Activated CD8-positive, alpha-beta T cell treated with anti-CD3 and anti-CD28 coated beads, Interleukin-2, amount 10 ng/mL, durations not matched to agents 7 days and 5 days (primary cell): ENCODE measurements around the gene SMOC2. TPM values are rescaled to one million over a fixed set of nuclear protein-coding genes. Genes with fewer than 3 reads are reported as not detected.

Experiments
- ATAC-seq: fragments of 150-1000 bp; cut with Tn5 transposase; one replicate; pipeline ENCODE4 v1.10.0; 2021; ENCODE audit warnings: moderate library complexity
- CTCF ChIA-PET: fragments of 350-600 bp; sonication (Branson Sonifier 250); formaldehyde crosslinking; loops from one replicate; lab custom pipeline; 2021; ENCODE audit warnings: antibody characterized with exemption; lab: Charles Lee
- POLR2A ChIA-PET: fragments of 350-600 bp; sonication (Branson Sonifier 250); formaldehyde crosslinking; loops from one replicate; lab custom pipeline; 2021; ENCODE audit warnings: antibody characterized with exemption; lab: Charles Lee
- DNase-seq: peaks from one replicate; pipeline ENCODE4 v3.0.0-alpha.2; 2020
- H3K27ac Mint-ChIP-seq: one replicate; pipeline ENCODE4 v1.8.0; 2021; ENCODE audit warnings: mild to moderate bottlenecking, mixed read lengths
- H3K27me3 Mint-ChIP-seq: one replicate; pipeline ENCODE4 v1.8.0; 2021; ENCODE audit warnings: low read depth, mixed read lengths
- H3K36me3 Mint-ChIP-seq: one replicate; pipeline ENCODE4 v1.8.0; 2021; ENCODE audit warnings: low read depth, mixed read lengths
- H3K4me1 Mint-ChIP-seq: one replicate; pipeline ENCODE4 v1.8.0; 2021; ENCODE audit warnings: low read depth, mixed read lengths
- H3K4me3 Mint-ChIP-seq: one replicate; pipeline ENCODE4 v1.8.0; 2021; ENCODE audit warnings: mild to moderate bottlenecking, mixed read lengths
- H3K9me3 Mint-ChIP-seq: one replicate; pipeline ENCODE4 v1.8.0; 2022; ENCODE audit warnings: mixed read lengths; ENCODE audit not compliant: insufficient read depth
- total RNA-seq, 2 experiments: library from RNA; stranded (reverse); gene quantifications; one replicate each; pipeline ENCODE4 v1.2.3, GENCODE V29; 2021

SMOC2 gene
- total RNA-seq, 2 experiments from 2014 or later: not detected

GRCh38 chr6:168516944-168517741 is 76.2 kb downstream of the SMOC2 start:
- ATAC-seq (no peak), DNase-seq (no peak)
- H3K27ac Mint-ChIP-seq: no peak overlapping the region
- H3K36me3 Mint-ChIP-seq: no peaks in the 10 kb centered on the region
- CTCF ChIA-PET: no interaction called here
- no peaks in the 10 kb centered on the region for H3K4me1 Mint-ChIP-seq
- POLR2A ChIA-PET: no interaction called here
- H3K27me3 Mint-ChIP-seq: no peaks in the 10 kb centered on the region
- no peaks in the 10 kb centered on the region for H3K9me3 Mint-ChIP-seq
- H3K4me3 Mint-ChIP-seq: no peak overlapping the region

GRCh38 chr6:168517742-168518347 is 76.9 kb downstream of the SMOC2 start:
- no peak overlapping the region for H3K27ac Mint-ChIP-seq
- H3K4me1 Mint-ChIP-seq: no peaks in the 10 kb centered on the region
- no peaks in the 10 kb centered on the region for H3K27me3 Mint-ChIP-seq
- H3K36me3 Mint-ChIP-seq: no peaks in the 10 kb centered on the region
- ATAC-seq: no peak
- ChIA-PET CTCF (no interaction called here), POLR2A (no interaction called here)
- DNase-seq: no peak
- no peaks in the 10 kb centered on the region for H3K9me3 Mint-ChIP-seq
- no peak overlapping the region for H3K4me3 Mint-ChIP-seq

- ChIA-PET POLR2A (no interaction called here), CTCF (no interaction called here)
- no peaks in the 10 kb centered on the region for H3K4me1 Mint-ChIP-seq
- DNase-seq: no peak
- H3K27ac Mint-ChIP-seq: no peak overlapping the region
- ATAC-seq: no peak
- H3K27me3 Mint-ChIP-seq: no peaks in the 10 kb centered on the region
- no peaks in the 10 kb centered on the region for H3K9me3 Mint-ChIP-seq
- no peak overlapping the region for H3K4me3 Mint-ChIP-seq
- H3K36me3 Mint-ChIP-seq: no peaks in the 10 kb centered on the region
Observed at GRCh38 chr6:168518348-168518745, 77.4 kb downstream of the SMOC2 start.

GRCh38 chr6:168518867-168519266 is 77.9 kb downstream of the SMOC2 start:
- Mint-ChIP-seq H3K9me3 (no peaks in the 10 kb centered on the region), H3K36me3 (no peaks in the 10 kb centered on the region), H3K4me3 (no peak overlapping the region), H3K4me1 (no peaks in the 10 kb centered on the region), H3K27ac (no peak overlapping the region), H3K27me3 (no peaks in the 10 kb centered on the region)
- ATAC-seq: no peak
- DNase-seq: no peak
- CTCF ChIA-PET: no interaction called here
- POLR2A ChIA-PET: no interaction called here

- POLR2A ChIA-PET: no interaction called here
- no peak for ATAC-seq
Observed at GRCh38 chr6:168520233-168520632, 79.2 kb downstream of the SMOC2 start.

GRCh38 chr6:168524571-168525001 is 83.6 kb downstream of the SMOC2 start:
- POLR2A ChIA-PET: interaction anchor here (0.9 kb wide), 1 partner anchor 21 kb away, joined by 3 read pairs; no protein-coding TSS in a partner anchor
- DNase-seq: no peak
- Mint-ChIP-seq H3K27me3 (no peaks in the 10 kb centered on the region), H3K9me3 (no peaks in the 10 kb centered on the region), H3K4me1 (no peaks in the 10 kb centered on the region), H3K36me3 (no peaks in the 10 kb centered on the region), H3K4me3 (no peak overlapping the region), H3K27ac (no peak overlapping the region)
- CTCF ChIA-PET: no interaction called here
- no peak for ATAC-seq

More at GRCh38 chr6:168520233-168520632, 79.2 kb downstream of the SMOC2 start:
- no peak for DNase-seq
- Mint-ChIP-seq H3K27ac (no peak overlapping the region), H3K9me3 (no peaks in the 10 kb centered on the region), H3K27me3 (no peaks in the 10 kb centered on the region), H3K4me3 (no peak overlapping the region), H3K4me1 (no peaks in the 10 kb centered on the region), H3K36me3 (no peaks in the 10 kb centered on the region)
- CTCF ChIA-PET: no interaction called here

GRCh38 chr6:168525114-168525513 is 84.1 kb downstream of the SMOC2 start:
- Mint-ChIP-seq H3K4me1 (no peaks in the 10 kb centered on the region), H3K9me3 (no peaks in the 10 kb centered on the region)
- CTCF ChIA-PET: no interaction called here

GRCh38 chr6:168525926-168526630 is 85.1 kb downstream of the SMOC2 start:
- Mint-ChIP-seq H3K36me3 (no peaks in the 10 kb centered on the region), H3K4me1 (no peaks in the 10 kb centered on the region), H3K9me3 (no peaks in the 10 kb centered on the region), H3K27ac (no peak overlapping the region), H3K27me3 (no peaks in the 10 kb centered on the region), H3K4me3 (no peak overlapping the region)
- CTCF ChIA-PET: no interaction called here
- DNase-seq (no peak), ATAC-seq (no peak)
- POLR2A ChIA-PET: no interaction called here

More at GRCh38 chr6:168525114-168525513, 84.1 kb downstream of the SMOC2 start:
- POLR2A ChIA-PET: interaction anchor here (0.9 kb wide), 1 partner anchor 21 kb away, joined by 3 read pairs; no protein-coding TSS in a partner anchor
- H3K4me3 Mint-ChIP-seq: no peak overlapping the region
- no peak for DNase-seq
- no peaks in the 10 kb centered on the region for H3K36me3 Mint-ChIP-seq
- H3K27me3 Mint-ChIP-seq: no peaks in the 10 kb centered on the region
- no peak for ATAC-seq
- H3K27ac Mint-ChIP-seq: no peak overlapping the region

- H3K36me3 Mint-ChIP-seq: no peaks in the 10 kb centered on the region
- H3K27me3 Mint-ChIP-seq: no peaks in the 10 kb centered on the region
- H3K9me3 Mint-ChIP-seq: no peaks in the 10 kb centered on the region
- ChIA-PET CTCF (no interaction called here), POLR2A (no interaction called here)
- ATAC-seq (no peak), DNase-seq (no peak)
- no peak overlapping the region for H3K4me3 Mint-ChIP-seq
- no peaks in the 10 kb centered on the region for H3K4me1 Mint-ChIP-seq
- no peak overlapping the region for H3K27ac Mint-ChIP-seq
Observed at GRCh38 chr6:168526841-168527281, 85.9 kb downstream of the SMOC2 start.

GRCh38 chr6:168527451-168528210 is 86.6 kb downstream of the SMOC2 start:
- Mint-ChIP-seq H3K27ac (no peak overlapping the region), H3K9me3 (no peaks in the 10 kb centered on the region), H3K4me3 (no peak overlapping the region), H3K4me1 (no peaks in the 10 kb centered on the region), H3K27me3 (no peaks in the 10 kb centered on the region), H3K36me3 (no peaks in the 10 kb centered on the region)
- ChIA-PET CTCF (no interaction called here), POLR2A (no interaction called here)
- no peak for ATAC-seq
- no peak for DNase-seq

GRCh38 chr6:168528474-168529095 is 87.6 kb downstream of the SMOC2 start:
- no peak for ATAC-seq
- H3K27me3 Mint-ChIP-seq: no peaks in the 10 kb centered on the region
- ChIA-PET CTCF (no interaction called here), POLR2A (no interaction called here)
- H3K27ac Mint-ChIP-seq: no peak overlapping the region
- no peaks in the 10 kb centered on the region for H3K36me3 Mint-ChIP-seq
- DNase-seq: no peak
- no peaks in the 10 kb centered on the region for H3K9me3 Mint-ChIP-seq
- no peak overlapping the region for H3K4me3 Mint-ChIP-seq
- no peaks in the 10 kb centered on the region for H3K4me1 Mint-ChIP-seq
